SW 1271 (cell line): ENCODE results near the gene GRIK2.

Source experiments
- DNase-seq, 2 experiments: peaks; one replicate each; lab custom pipeline; 2025; lab: John Stamatoyannopoulos, UW

GRIK2 gene

GRCh38 chr6:101783287-101783686, 389.8 kb downstream of the GRIK2 start:
- DNase-seq, result no peak

GRCh38 chr6:101784094-101784493, 390.6 kb downstream of the GRIK2 start:
- DNase-seq, result no peak

- no peak for DNase-seq
Measured at GRCh38 chr6:101799531-101799930, 406.0 kb downstream of the GRIK2 start.

GRCh38 chr6:101800598-101800997, 407.1 kb downstream of the GRIK2 start:
- DNase-seq, result no peak

GRCh38 chr6:101803136-101803535, 409.6 kb downstream of the GRIK2 start:
- peak in 1 of 2 experiments; percentile 16 for DNase-seq

GRCh38 chr6:101806241-101806640, 412.7 kb downstream of the GRIK2 start:
- DNase-seq, result peak; percentile 53 to 91

- DNase-seq, result no peak
Measured at GRCh38 chr6:101811108-101811507, 417.6 kb downstream of the GRIK2 start.

GRCh38 chr6:101816716-101817115, 423.2 kb downstream of the GRIK2 start:
- no peak for DNase-seq

- DNase-seq, result no peak
Measured at GRCh38 chr6:101818051-101818450, 424.5 kb downstream of the GRIK2 start.

GRCh38 chr6:101824551-101825345, 431.2 kb downstream of the GRIK2 start:
- no peak for DNase-seq

GRCh38 chr6:101826269-101826668, 432.8 kb downstream of the GRIK2 start:
- no peak for DNase-seq

- no peak for DNase-seq
Measured at GRCh38 chr6:101826678-101827077, 433.2 kb downstream of the GRIK2 start.

GRCh38 chr6:101830501-101831031, 437.1 kb downstream of the GRIK2 start:
- peak in 1 of 2 experiments; percentile 24 for DNase-seq

GRCh38 chr6:101832371-101832770, 438.9 kb downstream of the GRIK2 start:
- DNase-seq, result no peak

GRCh38 chr6:101840100-101840499, 446.6 kb downstream of the GRIK2 start:
- no peak for DNase-seq

- DNase-seq, result no peak
Measured at GRCh38 chr6:101845172-101845571, 451.7 kb downstream of the GRIK2 start.

GRCh38 chr6:101845621-101846020, 452.1 kb downstream of the GRIK2 start:
- DNase-seq, result no peak

GRCh38 chr6:101847690-101848089, 454.2 kb downstream of the GRIK2 start:
- no peak for DNase-seq

- no peak for DNase-seq
Measured at GRCh38 chr6:101851911-101852310, 458.4 kb downstream of the GRIK2 start.

GRCh38 chr6:101853231-101854085, 459.9 kb downstream of the GRIK2 start:
- no peak for DNase-seq

GRCh38 chr6:101876431-101876830, 482.9 kb downstream of the GRIK2 start:
- DNase-seq, result no peak

GRCh38 chr6:101878554-101879276, 485.2 kb downstream of the GRIK2 start:
- no peak for DNase-seq
